HG02885 (cell line): Measurements from ENCODE around the gene PROKR1.
"Not testable (repeated sequence)": the region's sequence is repeated elsewhere in the genome, so short reads cannot be mapped to it uniquely, and the experiment has no call there.

Source experiments
- ATAC-seq: cut with Tn5 transposase; IDR thresholded peaks from one replicate; pipeline ENCODE4 v1.9.1; 2021; ENCODE audit warnings: mild to moderate bottlenecking; ENCODE audit not compliant: unreplicated experiment, poor library complexity

PROKR1 gene

DNA sequence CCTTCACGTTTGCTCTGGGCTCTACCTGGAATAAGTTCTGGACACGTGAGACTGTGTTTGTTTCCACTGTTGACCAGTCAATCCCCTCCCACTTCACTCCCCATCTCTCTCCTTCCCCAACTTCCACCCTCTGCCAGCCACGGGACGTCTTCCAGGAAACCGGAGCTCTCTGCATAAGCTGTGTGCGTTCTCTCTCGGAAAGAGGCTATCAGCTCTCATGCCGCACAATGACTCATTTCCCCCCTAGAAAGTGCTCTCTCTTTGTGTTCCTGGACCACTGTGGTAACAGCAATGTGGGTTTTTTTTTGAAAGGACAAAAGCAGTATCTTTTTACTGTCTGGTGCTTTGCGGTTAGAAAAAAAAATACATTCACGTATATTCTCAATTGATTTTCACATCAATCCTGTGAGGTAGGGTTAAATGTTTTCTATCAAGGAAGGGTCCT, 10.2 kb downstream of the PROKR1 start:
- peak; percentile 94 for ATAC-seq

DNA sequence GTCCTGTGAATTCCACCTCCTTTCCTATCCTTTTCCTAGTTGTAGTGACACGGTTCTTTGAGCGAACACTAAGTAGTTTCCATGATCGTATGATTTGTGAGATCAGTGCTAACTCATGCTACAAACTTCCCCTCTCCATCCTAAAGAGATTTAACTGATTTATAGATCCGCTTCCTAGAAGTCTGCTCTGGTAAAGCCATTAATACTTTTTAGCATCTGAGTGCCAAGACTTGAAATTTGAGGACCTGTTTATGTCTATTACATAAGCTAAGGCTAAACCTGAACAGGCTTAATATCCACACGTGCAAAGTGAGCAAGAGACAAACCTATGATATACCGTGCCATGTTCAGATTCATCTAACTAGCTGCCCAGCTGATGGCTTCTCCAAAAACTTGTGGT, 14.9 kb downstream of the PROKR1 start:
- no peak for ATAC-seq

DNA sequence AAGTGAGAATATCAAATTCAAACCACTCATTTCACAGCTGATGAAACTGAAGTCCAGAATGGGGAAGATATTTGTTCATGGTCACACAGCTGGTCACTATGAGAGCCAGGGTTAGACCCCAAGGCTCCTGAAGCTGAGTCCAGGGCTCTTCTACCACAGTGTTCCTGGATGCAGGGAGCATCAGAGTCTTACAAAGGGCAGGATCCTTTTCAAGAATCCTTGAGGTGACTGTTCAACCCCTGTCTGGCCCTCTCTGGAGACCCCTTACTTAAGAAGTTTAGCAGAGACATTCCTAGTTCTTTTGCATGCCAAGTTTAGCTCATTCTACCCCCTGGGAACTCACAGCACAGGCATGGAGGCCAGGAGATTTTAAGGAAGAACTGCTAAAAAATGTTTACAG, 15.7 kb downstream of the PROKR1 start:
- no peak for ATAC-seq

DNA sequence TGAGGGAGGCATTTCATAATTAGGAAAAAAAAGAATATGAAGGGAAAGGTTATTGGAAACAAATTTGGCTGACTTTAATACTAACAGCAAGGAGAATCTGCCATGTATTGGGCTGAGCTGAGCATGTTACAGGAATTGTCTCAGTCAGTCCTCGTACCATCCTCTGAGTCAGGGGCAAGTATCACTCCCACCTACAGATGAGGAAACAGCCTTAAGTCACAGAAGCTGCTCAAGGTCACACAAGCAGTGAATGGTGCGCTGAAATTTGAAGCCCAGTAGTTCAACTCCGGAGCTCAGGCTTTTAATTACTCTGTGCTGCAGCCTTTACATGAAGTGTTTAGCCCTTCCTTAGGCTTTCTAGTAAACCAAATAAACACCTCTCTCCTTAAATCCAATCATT, 17.3 kb downstream of the PROKR1 start:
- ATAC-seq: no peak

DNA sequence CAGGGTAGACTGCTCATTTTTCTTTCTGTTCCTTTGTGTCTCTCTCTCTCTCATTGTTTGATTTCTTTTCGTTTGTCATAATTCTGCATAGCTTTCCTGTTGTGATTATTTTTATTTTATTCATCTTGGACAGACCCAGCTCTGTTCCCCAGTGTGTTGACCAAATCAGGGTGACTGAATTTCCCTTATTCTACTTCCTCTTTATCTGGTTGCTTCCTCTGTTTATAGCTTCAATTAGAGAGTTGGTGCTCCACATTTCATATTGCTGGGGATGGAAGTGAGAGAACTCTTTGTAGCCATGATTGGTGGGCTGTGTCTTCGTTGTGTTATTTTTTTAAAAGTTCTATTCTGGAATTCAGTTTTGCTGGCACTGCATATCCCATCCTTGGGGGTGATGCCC, 19.1 kb downstream of the PROKR1 start:
- no peak for ATAC-seq

DNA sequence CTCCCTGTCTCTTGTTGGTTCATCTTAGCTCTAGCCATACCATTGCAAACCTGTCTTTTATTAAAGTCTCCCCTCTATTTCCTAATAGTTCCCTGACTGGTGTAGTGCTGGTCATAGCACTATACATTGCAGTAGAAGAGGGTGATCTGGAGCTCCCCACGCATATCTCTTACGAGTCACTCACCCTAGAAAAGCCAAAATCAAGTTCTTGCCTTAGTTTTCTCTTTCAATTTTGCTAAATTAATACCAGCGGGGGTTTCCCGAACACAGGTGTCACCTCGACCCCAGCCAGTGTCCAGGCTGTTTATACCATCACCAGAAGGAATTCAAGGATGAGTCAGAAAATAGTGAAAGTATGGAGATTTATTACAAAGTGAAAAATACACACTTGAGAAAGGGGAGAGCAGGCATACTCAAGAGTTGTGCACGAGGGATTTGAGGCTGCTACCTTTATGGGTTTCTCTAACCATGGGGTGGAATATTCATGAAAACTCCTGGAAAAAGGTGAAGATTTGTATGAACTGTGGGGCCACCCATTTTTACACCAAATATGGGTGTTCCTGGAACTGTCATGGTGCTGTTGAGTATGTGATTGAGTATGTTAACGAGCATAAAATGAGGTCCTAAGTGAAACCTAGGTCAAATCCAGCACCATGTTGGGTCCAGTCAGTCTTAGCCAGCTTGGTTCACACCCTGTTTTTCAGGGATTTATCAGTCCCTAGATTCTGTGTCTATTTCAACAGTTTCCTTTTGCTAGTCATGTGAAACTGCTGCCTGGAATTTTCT, 20.2 kb downstream of the PROKR1 start:
- peak; percentile 50 for ATAC-seq

DNA sequence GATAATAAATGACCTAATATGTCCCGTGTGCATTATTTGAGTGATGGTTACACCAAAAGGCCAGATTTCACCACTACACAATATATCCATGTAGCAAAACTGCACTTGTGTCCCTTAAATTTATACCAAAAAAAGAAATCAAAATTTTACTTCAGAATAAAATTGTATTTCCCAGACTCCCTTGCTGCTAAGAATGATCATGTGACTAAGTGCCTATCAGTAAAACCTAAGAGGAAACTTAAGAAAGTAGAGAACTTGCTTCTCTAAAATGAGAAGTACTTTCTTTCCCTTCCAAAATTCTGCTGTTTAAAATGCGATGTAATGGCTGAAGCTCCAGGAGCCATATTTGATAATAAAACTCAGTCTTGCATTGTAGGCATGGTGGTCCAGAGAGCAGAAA, 24.0 kb downstream of the PROKR1 start:
- ATAC-seq: no peak

DNA sequence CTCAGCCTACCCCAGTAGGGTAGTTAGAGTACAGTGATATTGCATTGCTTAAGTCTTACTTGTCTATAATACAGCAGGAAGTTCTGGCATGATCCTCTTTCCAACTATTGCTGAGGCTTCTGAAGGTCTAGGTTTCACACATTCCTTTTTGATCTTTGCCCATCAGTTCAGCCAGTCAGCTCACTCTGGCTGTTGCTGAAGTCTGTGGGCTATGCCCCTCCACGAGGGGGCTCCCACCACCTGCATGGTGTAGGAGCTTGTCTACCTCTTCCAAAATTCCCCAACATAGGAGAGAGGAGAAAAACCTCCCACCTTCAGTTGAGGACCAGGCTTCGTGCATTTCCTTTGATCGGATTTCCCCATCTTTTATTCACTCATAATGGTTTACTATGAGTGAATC, 26.3 kb downstream of the PROKR1 start:
- ATAC-seq: no peak

DNA sequence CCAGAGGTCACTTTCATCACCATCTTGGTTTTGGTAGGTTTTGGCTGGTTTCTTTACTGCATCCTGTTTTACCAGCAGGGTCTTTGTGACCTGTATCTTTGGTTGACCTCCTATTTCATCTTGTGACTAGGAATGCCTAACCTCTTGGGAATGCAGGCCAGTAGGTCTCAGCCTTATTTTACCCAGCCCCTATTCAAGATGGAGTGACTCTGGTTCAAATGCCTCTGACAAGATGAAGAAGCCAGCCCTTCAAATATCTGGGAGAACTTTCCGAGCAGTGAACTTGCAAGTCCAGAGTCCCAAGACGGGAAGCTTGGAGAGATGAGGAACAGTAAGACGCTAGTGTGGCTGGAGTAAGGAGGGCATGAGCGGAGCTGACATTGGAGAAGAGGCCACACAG, 28.6 kb downstream of the PROKR1 start:
- no peak for ATAC-seq

DNA sequence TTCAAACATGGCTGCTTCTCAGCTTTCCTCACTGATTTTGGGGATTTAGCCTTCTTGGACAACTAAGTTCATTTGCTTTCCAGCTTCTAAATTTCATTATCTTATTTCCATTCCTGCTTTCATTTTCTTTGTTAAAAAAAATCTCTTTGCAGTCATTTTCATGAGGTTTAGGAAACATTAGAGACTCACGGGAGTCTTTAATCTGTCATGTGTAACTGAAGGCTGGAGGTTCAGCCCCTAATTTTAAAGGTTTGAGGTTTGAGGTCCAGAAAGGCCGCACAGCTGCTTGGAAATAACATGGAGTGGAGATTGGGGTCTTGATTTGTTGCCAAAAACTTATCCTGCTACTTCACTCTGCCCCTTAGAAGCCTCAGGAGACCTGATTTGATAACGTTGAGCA, 30.3 kb downstream of the PROKR1 start:
- no peak for ATAC-seq

DNA sequence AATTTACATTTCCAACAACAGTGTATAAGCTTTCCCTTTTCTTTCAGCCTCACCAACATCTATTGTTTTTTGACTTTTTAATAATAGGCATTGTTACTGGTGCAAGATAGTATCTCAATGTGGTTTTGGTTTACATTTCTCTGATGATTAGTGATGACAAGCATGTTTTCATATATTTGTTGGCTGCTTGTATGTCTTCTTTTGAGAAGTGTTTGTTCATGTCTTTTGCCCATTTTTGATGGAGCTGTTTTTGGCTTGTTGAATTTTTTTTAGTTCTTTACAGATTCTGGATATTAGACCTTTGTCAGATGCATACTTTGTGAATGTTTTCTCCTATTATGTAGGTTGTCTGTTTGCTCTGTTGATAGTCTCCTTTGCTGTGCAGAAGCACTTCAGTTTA, 32.1 kb downstream of the PROKR1 start:
- ATAC-seq: no peak

DNA sequence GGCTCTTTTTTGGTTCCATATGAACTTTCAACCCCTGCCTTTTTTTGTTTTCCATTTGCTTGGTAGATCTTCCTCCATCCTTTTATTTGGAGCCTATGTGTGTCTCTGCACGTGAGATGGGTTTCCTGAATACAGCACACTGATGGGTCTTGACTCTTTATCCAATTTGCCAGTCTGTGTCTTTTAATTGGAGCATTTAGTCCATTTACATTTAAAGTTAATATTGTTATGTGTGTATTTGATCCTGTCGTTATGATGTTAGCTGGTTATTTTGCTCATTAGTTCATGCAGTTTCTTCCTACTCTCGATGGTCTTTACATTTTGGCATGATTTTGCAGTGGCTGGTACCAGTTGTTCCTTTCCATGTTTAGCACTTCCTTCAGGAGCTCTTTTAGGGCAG, 34.5 kb downstream of the PROKR1 start:
- not testable (repeated sequence) for ATAC-seq

DNA sequence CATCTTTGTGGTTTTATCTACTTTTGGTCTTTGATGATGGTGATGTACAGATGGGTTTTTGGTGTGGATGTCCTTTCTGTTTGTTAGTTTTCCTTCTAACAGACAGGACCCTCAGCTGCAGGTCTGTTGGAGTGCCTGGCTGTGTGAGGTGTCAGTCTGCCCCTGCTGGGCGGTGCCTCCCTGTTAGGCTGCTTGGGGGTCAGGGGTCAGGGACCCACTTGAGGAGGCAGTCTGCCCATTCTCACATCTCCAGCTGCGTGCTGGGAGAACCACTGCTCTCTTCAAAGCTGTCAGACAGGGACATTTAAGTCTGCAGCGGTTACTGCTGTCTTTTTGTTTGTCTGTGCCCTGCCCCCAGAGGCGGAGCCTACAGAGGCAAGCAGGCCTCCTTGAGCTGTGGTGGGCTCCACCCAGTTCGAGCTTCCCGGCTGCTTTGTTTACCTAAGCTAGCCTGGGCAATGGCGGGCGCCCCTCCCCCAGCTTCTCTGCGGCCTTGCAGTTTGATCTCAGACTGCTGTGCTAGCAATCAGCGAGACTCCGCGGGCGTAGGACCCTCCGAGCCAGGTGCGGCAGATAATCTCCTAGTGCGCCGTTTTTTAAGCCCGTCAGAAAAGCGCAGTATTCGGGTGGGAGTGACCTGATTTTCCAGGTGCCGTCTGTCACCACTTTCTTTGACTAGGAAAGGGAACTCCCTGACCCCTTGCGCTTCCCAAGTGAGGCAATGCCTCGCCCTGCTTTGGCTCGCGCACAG, 36.0 kb downstream of the PROKR1 start:
- ATAC-seq: not testable (repeated sequence)

DNA sequence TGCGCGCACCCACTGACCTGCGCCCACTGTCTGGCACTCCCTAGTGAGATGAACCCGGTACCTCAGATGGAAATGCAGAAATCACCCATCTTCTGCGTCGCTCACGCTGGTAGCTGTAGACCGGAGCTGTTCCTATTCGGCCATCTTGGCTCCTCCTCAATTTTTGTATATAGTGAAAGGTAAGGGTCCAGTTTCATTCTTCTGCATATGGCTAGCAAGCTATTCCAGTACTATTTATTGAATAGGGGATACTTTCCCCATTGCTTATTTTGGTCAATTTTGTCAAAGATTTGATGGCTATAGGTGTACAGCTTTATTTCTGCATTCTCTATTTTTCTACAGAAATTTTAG, 36.5 kb downstream of the PROKR1 start:
- ATAC-seq: not testable (repeated sequence)

DNA sequence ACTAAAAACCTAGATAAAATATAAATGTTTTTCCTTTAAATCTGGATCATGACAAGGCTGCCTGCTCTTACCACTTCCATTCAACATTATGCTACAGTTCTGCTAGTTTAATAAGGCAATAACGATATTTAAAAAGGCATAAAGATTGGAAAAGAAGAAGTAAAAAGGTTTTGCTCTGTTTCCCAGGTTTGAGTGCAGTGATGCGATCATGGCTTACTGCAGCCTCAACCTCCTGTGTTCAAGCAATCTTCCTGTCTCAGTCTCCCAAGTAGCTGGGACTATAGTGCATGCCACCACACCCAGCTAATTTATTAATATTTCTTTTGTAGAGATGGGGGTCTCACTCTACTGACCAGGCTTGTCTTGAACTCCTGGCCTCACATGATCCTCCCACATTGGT, 40.8 kb downstream of the PROKR1 start:
- ATAC-seq: no peak

DNA sequence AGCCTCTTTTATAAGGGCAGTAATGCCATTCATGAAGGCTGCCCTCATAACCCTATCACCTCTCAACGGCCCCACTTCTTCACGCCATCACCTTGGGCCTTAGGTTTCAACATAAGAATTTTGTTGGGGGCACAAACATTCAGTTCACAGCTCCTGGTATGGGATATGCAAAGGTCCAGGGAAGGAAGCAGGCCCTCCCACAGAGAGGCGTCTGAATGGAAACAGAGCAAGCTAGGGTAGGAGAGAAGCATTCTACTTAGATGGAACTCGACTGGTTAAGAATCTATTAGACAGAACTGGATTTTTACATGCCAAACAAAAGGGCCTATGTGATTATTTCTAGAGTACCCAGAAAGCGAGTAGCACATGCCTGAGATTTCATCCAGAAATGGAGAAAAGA, 42.8 kb downstream of the PROKR1 start:
- ATAC-seq: no peak

DNA sequence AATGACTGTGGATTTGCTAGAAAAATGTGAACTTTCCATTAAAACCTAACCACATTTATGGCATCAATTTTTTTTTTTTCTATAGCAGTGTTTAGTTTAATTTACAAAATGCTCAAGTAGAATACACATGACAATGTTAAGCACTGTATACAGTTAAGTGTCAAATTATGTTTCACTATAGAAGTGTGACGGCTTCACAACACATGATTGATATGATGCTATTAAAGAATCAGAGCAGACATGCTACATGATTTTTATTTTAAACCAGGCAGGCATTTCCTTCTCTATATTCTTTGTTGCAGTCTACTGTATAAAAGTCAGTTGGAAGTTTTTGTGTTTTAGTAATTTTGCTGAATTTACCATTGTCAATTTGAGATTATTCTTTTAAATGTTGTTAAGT, 43.6 kb downstream of the PROKR1 start:
- ATAC-seq: no peak

DNA sequence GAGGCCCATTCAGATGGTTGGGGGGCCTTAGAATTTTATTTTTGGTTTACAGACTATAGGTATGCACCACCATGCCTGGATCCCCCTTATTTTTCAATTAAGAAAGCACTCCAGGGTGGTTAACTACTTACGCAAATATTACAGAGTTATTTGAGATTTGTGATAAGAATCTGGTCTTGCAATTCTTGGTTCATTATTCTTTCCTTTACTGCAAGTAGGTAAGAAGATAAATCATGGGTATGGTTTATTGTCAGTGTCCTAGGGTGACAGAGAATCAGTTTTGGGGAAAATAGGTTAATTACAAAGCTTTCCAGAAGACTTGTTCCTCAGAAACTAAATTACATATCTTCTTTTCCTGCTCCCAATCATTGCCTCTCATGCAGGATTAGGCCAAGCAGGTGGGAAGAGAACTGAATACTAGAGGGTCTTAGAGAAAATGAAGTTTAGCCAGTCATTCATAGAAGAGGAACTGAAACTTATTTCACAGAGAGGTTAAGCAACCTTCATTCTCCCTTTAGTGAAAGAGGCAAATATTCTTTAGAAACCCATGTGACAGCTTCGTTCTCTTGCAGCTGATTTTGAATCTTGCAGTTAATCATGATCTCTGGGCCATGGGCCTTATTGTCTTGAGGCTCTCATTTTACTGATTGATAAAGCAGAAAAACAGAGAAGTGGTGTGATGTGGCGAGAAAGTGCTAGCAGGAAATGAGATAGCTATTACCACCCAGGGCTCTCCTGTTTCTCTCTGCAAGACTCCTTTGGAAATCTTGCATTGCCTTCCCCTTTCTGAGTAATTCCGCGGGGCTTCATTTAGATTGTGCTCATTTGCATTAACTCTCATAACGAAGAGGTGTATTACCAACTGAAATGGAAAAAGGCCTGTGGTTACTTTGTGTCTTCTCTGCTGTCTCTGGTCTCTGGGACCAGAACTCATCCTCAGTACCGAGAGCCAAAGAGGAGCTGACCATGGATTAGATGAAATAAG, 46.5 kb downstream of the PROKR1 start:
- peak; percentile 91 for ATAC-seq

DNA sequence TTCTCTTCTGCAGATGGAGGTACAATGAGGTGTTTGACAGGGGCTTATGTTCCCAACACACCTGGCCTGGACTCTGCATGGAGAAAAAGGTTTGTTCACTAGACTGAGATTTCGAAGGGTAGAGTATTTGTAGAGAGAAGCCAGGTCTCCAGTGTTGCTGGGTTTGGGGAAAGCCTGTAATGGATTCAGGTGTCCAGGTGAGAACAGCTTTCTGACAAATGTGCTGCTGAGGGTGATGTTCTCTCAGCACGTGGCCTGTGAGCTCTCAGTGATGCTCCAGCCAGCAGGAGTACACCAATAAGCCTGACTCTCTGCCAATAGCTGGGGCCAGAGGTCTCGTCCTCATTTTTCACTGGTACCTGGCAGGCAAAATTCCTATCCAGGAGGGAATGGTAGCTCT, 47.5 kb downstream of the PROKR1 start:
- no peak for ATAC-seq

DNA sequence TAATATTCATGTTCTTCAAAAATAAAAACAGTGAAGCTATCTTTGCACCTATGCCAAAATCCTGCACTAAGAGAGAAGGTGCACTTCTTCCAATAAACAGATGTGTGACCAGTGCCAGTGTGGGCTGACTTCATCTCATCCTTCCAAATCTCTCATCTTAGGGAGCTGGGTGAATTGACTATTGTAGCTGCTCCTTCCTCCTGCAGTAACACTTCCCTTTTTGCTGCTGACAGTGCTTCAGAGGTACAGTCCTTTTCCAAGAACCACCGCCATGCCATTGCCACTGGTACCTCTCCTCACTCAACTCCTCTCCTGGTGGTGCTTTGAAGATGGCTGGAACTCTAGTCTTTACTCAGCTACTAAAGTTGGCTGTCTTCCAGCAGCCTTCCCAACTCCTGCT, 49.1 kb downstream of the PROKR1 start:
- ATAC-seq: no peak

DNA sequence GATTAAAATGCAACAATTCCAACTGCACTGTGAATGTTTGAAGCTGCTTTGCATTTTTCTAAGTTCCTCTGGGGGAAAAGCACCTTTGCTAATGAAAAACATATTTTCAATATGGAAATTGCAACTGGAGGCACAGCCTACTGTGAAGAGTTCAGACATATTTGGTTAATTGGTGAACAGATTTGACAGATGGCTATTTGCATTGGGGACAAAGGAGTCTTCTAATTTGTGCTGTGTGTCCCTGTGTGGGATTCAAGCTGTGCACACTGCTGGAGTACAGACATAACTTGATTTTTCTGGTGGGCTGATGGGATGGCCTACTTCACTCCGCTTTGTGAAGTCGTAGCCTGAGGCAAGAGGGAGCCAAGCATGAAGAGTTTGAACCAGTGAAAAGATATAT, 50.6 kb downstream of the PROKR1 start:
- no peak for ATAC-seq
